H1 (cell line): ENCODE data around the gene ARID4B. TPM values are rescaled to one million over a fixed set of nuclear protein-coding genes. Genes with fewer than 3 reads are reported as not detected.
A peak's percentile ranks its signal among the peaks of the same experiment; 100 is the strongest.

ENCODE experiments used
- CTCF ChIA-PET: fragments of 300-600 bp; sonication (Branson Sonifier 250); formaldehyde crosslinking; loops from one replicate; lab custom pipeline; 2021; ENCODE audit not compliant: partially characterized antibody; lab: Charles Lee
- POLR2A ChIA-PET: fragments of 300-600 bp; sonication (Branson Sonifier 250); formaldehyde crosslinking; loops from one replicate; lab custom pipeline; 2021; ENCODE audit warnings: inconsistent platforms; ENCODE audit not compliant: partially characterized antibody; lab: Charles Lee
- DNase-seq, 2 experiments: peaks; one replicate each; pipeline versions ENCODE4 v3.0.0 to v3.0.0-alpha.2; 2010 to 2022; ENCODE audit warnings: low spot score in 2 of 2, low read depth in 1 of 2, mixed read lengths in 1 of 2
- FAIRE-seq: peaks from 2 replicates; lab custom pipeline; 2011; peaks lifted over from hg19 to GRCh38; lab: Jason Lieb, UNC
- H2AFZ ChIP-seq: 2 replicates; pipeline ENCODE4 v1.8.1; 2012; ENCODE audit warnings: low read length, inconsistent platforms
- H2AK5ac ChIP-seq: 2 replicates; pipeline ENCODE4 v1.6.1; 2013; ENCODE audit warnings: low read depth, low read length
- H2BK120ac ChIP-seq: replicated peaks from 2 replicates; pipeline ENCODE3; 2013; ENCODE audit warnings: low read depth, low read length, inconsistent platforms
- H2BK12ac ChIP-seq: 2 replicates; pipeline ENCODE4 v1.6.1; 2013; ENCODE audit warnings: low read depth, low read length
- H2BK15ac ChIP-seq: 2 replicates; pipeline ENCODE4 v1.6.1; 2013; ENCODE audit warnings: low read length
- H2BK20ac ChIP-seq: 2 replicates; pipeline ENCODE4 v1.6.1; 2013; ENCODE audit warnings: low read length
- H2BK5ac ChIP-seq: 2 replicates; pipeline ENCODE4 v1.6.1; 2013; ENCODE audit warnings: low read depth, low read length
- H3K14ac ChIP-seq: 2 replicates; pipeline ENCODE4 v1.6.1; 2013; ENCODE audit warnings: inconsistent platforms; ENCODE audit not compliant: insufficient read length
- H3K18ac ChIP-seq: 2 replicates; pipeline ENCODE4 v1.6.1; 2013; ENCODE audit warnings: low read length; ENCODE audit errors: extremely low read depth
- H3K23ac ChIP-seq: 2 replicates; pipeline ENCODE4 v1.6.1; 2013; ENCODE audit warnings: inconsistent platforms; ENCODE audit not compliant: insufficient read length
- H3K23me2 ChIP-seq: 2 replicates; pipeline ENCODE4 v1.6.1; 2013; ENCODE audit warnings: low read depth, low read length
- H3K27ac ChIP-seq: 2 replicates; pipeline ENCODE4 v1.6.1; 2011; ENCODE audit warnings: low read depth, low read length, inconsistent platforms
- H3K27me3 ChIP-seq, 4 experiments: replicated peaks in 1 of 4; 1 replicate in 1 of 4; 2 replicates in 3 of 4; pipeline versions ENCODE4 v1.6.1 to v1.8.1; 2011 to 2013; ENCODE audit warnings: low read length in 3 of 4, mild to moderate bottlenecking in 3 of 4, inconsistent platforms in 2 of 4, mixed read lengths in 2 of 4, moderate library complexity in 1 of 4; ENCODE audit not compliant: control insufficient read depth in 3 of 4, insufficient read depth in 3 of 4; ENCODE audit errors: extremely low read depth in 1 of 4
- H3K36me3 ChIP-seq, 4 experiments: 2 replicates each; pipeline versions ENCODE4 v1.6.1 to v1.8.1; 2011 to 2013; ENCODE audit warnings: mild to moderate bottlenecking in 4 of 4, low read length in 3 of 4, moderate library complexity in 2 of 4, control low read depth in 1 of 4, inconsistent platforms in 1 of 4; ENCODE audit not compliant: insufficient read depth in 4 of 4, control insufficient read depth in 2 of 4
- H3K4ac ChIP-seq: replicated peaks from 2 replicates; pipeline ENCODE3; 2013; ENCODE audit warnings: low read length, low read depth, mixed read lengths, inconsistent platforms; ENCODE audit not compliant: insufficient read length
- H3K4me1 ChIP-seq, 4 experiments: replicated peaks in 1 of 4; 1 replicate in 1 of 4; 2 replicates in 3 of 4; pipeline versions ENCODE4 v1.6.1 to v1.8.1; 2011 to 2013; ENCODE audit warnings: low read length in 3 of 4, inconsistent platforms in 2 of 4, mixed read lengths in 1 of 4; ENCODE audit not compliant: insufficient read depth in 4 of 4, control insufficient read depth in 3 of 4
- H3K4me2 ChIP-seq, 2 experiments: 2 replicates each; pipeline versions ENCODE4 v1.6.1 to v1.8.1; 2011 to 2013; ENCODE audit warnings: low read depth in 2 of 2, low read length in 2 of 2, control low read depth in 1 of 2, inconsistent platforms in 1 of 2, mild to moderate bottlenecking in 1 of 2; ENCODE audit not compliant: insufficient read depth in 1 of 2
- H3K4me3 ChIP-seq, 4 experiments: fragments of 200-600, 300-600 bp in 1 of 4; sonication (generic), shearing (Covaris generic), sonication (Bioruptor Twin) in 1 of 4; 2 replicates each; pipeline versions ENCODE4 v1.5.1 to v1.8.1; 2011 to 2016; ENCODE audit warnings: low read length in 4 of 4, low read depth in 3 of 4, control low read depth in 2 of 4, inconsistent platforms in 2 of 4, mild to moderate bottlenecking in 2 of 4, mixed read lengths in 1 of 4, moderate library complexity in 1 of 4; ENCODE audit not compliant: insufficient read depth in 2 of 4; ENCODE audit errors: extremely low read depth in 1 of 4
- H3K56ac ChIP-seq: replicated peaks from 2 replicates; pipeline ENCODE3; 2013; ENCODE audit warnings: low read depth, mild to moderate bottlenecking, mixed read lengths, low read length, inconsistent platforms; ENCODE audit not compliant: insufficient read length
- H3K79me1 ChIP-seq: 2 replicates; pipeline ENCODE4 v1.6.1; 2013; ENCODE audit warnings: low read depth, low read length, control low read depth
- H3K79me2 ChIP-seq, 2 experiments: 2 replicates each; pipeline versions ENCODE4 v1.6.1 to v1.8.1; 2012 to 2013; ENCODE audit warnings: low read length in 2 of 2, mild to moderate bottlenecking in 2 of 2, inconsistent platforms in 1 of 2; ENCODE audit not compliant: insufficient read depth in 2 of 2, control insufficient read depth in 1 of 2
- H3K9ac ChIP-seq, 4 experiments: replicated peaks in 1 of 4; 1 replicate in 1 of 4; 2 replicates in 3 of 4; pipeline versions ENCODE4 v1.6.1 to v1.8.1; 2011 to 2013; ENCODE audit warnings: low read depth in 3 of 4, low read length in 3 of 4, control low read depth in 2 of 4, mild to moderate bottlenecking in 2 of 4, moderate library complexity in 2 of 4, inconsistent platforms in 1 of 4; ENCODE audit errors: extremely low read depth in 1 of 4
- H3K9me3 ChIP-seq, 2 experiments: 2 replicates each; pipeline versions ENCODE4 v1.6.1 to v1.8.1; 2012 to 2013; ENCODE audit warnings: mild to moderate bottlenecking in 2 of 2, moderate library complexity in 2 of 2, control low read depth in 1 of 2, inconsistent platforms in 1 of 2, low read depth in 1 of 2, low read length in 1 of 2, mixed read lengths in 1 of 2; ENCODE audit not compliant: insufficient read depth in 2 of 2
- H4K20me1 ChIP-seq, 2 experiments: replicated peaks in 1 of 2; 2 replicates each; pipeline versions ENCODE3 to v1.8.1; 2011 to 2013; ENCODE audit warnings: inconsistent platforms in 2 of 2, low read length in 2 of 2, mild to moderate bottlenecking in 1 of 2; ENCODE audit not compliant: insufficient read depth in 2 of 2, control insufficient read depth in 1 of 2
- H4K5ac ChIP-seq: 2 replicates; pipeline ENCODE4 v1.6.1; 2013; ENCODE audit warnings: low read length, low read depth, mixed read lengths, inconsistent platforms; ENCODE audit not compliant: insufficient read length
- H4K8ac ChIP-seq: 2 replicates; pipeline ENCODE4 v1.8.0; 2013; ENCODE audit warnings: mild to moderate bottlenecking, moderate library complexity, low read length, inconsistent platforms; ENCODE audit not compliant: insufficient read depth; ENCODE audit errors: extremely low read depth
- H4K91ac ChIP-seq: replicated peaks from 2 replicates; pipeline ENCODE3; 2013; ENCODE audit warnings: low read length, mixed read lengths, inconsistent platforms; ENCODE audit not compliant: insufficient read length
- CHD1 ChIP-seq: IDR thresholded peaks from 2 replicates; pipeline ENCODE4 v1.6.1; 2012; ENCODE audit warnings: low read depth, low read length, improper control_type of control experiment
- EZH2 ChIP-seq: fragments of 200-600 bp; sonication (generic); IDR thresholded peaks from 2 replicates; pipeline ENCODE4 v1.7.1; 2012; ENCODE audit warnings: low read depth, mild to moderate bottlenecking, moderate library complexity, low read length, inconsistent platforms; ENCODE audit not compliant: severe bottlenecking
- JUND ChIP-seq: IDR thresholded peaks from 2 replicates; pipeline ENCODE4 v1.6.1; 2011; ENCODE audit warnings: mild to moderate bottlenecking, improper control_type of control experiment, low read length
- RAD21 ChIP-seq, 2 experiments: IDR thresholded peaks in 1 of 2; conservative IDR thresholded peaks in 1 of 2; 2 replicates each; pipeline ENCODE4 v1.6.1; 2011; ENCODE audit warnings: low read depth in 2 of 2, low read length in 2 of 2, improper control_type of control experiment in 1 of 2, inconsistent platforms in 1 of 2, mild to moderate bottlenecking in 1 of 2, moderate library complexity in 1 of 2
- RXRA ChIP-seq: IDR thresholded peaks from 2 replicates; pipeline ENCODE4 v1.6.1; 2011; ENCODE audit warnings: low read depth, mild to moderate bottlenecking, low read length, moderate library complexity; ENCODE audit not compliant: insufficient read depth
- TAF1 ChIP-seq: IDR thresholded peaks from 2 replicates; pipeline ENCODE4 v1.6.1; 2011; ENCODE audit warnings: mild to moderate bottlenecking, low read depth, low read length
- TEAD4 ChIP-seq: IDR thresholded peaks from 2 replicates; pipeline ENCODE4 v1.6.1; 2012; ENCODE audit warnings: low read depth, low read length, inconsistent platforms, mixed read lengths
- WGBS, 2 experiments: shearing (Covaris generic) in 1 of 2; methylation state at CpG; one replicate each; pipeline versions ENCODE4 v1.1.6 to v1.1.7; 2013 to 2015; ENCODE audit warnings: low lambda C conversion rate in 2 of 2, mixed read lengths in 2 of 2, inconsistent platforms in 1 of 2, low coverage in 1 of 2, missing lambda C conversion rate in 1 of 2; ENCODE audit not compliant: insufficient replicate concordance in 2 of 2, insufficient coverage in 1 of 2, insufficient read length in 1 of 2; ENCODE audit errors: extremely low coverage in 1 of 2, missing lambda C conversion rate in 1 of 2; 5-methylcytosine and 5-hydroxymethylcytosine counted together
- polyA plus RNA-seq, 7 experiments: library from polyadenylated mRNA; depleted of rRNA in 3 of 7; stranded (reverse) in 5 of 7; unstranded in 2 of 7; fragments of >200 nt in 5 of 7; fragments of 200-250 nt in 2 of 7; gene quantifications; 1 replicate in 5 of 7; 2 replicates in 1 of 7; 4 replicates in 1 of 7; pipeline versions ENCODE4 v1.2.1 to v1.2.3, GENCODE V29; 2011 to 2013; ENCODE audit warnings: missing spikeins in 2 of 7, mixed read lengths in 2 of 7
- total RNA-seq: library from RNA; stranded (reverse); fragmentation: NEBNext Ultra II Directional; extraction: Animal tissue kit (Norgen Biotek cat#: 25700); gene quantifications from 2 replicates; pipeline ENCODE4 v1.2.1, GENCODE V29; 2021

The ARID4B gene
- total and polyA plus RNA-seq, 2 of the 8 experiments (the other 6 are each of a cell fraction or from before 2014, with no cell fraction given), result 5.1 to 28.8 TPM

GRCh38 chr1:235129774-235130570, 198.0 kb downstream of the ARID4B start:
- H3K27me3 ChIP-seq, result no peaks in the 10 kb centered on the region
- no peaks in the 10 kb centered on the region for H3K9me3 ChIP-seq
- H3K4me1 ChIP-seq, result peaks cover 0 to 6% (median 3%) of the 10 kb centered on the region in 4 experiments; a peak in 5 of 7 replicates
- H3K23me2 ChIP-seq, result peaks cover 6% of the 10 kb centered on the region; the same call in 1 of the 2 replicates
- TF ChIP-seq RXRA (no peak), JUND (no peak), RAD21 (IDR thresholded peaks at IDR 0.05 in 1 of 2, conservative IDR thresholded peaks at IDR 0.05 in 1 of 2; ENCODE audit: low read depth in 2 of 2, low read length in 2 of 2) (no peak), TEAD4 (peak; percentile 80), EZH2 (no peak), TAF1 (0 out of 2 replicates have a peak, but pooled peaks have one; percentile 22), CHD1 (no peak)
- H4K20me1 ChIP-seq, result peaks cover 10 to 11% of the 10 kb centered on the region in 2 experiments
- H2AFZ ChIP-seq, result no peak overlapping the region
- no peaks in the 10 kb centered on the region for H3K79me1 ChIP-seq
- peaks cover 30 to 37% of the 10 kb centered on the region in 2 experiments for H3K79me2 ChIP-seq
- WGBS, 2 experiments, result 85% methylated on average over 4 of the region's 4 CpGs; no CpG with 5 or more reads in 1 of the 2 experiments
- no peak overlapping the region for H3K27ac ChIP-seq
- H4K5ac ChIP-seq, result no peak overlapping the region
- H2BK120ac ChIP-seq, result peak overlapping the region; percentile 38
- H3K9ac ChIP-seq, result no peak overlapping the region; a peak in 1 of 7 replicates
- no peak overlapping the region for H3K4me3 ChIP-seq
- FAIRE-seq (no peak), DNase-seq (peak in 1 of 2 experiments; percentile 43)
- no peak overlapping the region for H4K8ac ChIP-seq
- POLR2A ChIA-PET, result interaction anchor here (1.6 to 7.1 kb wide), 6 partner anchors 11 to 39 kb away, joined by 5 to 83 read pairs (median 29); partner anchors contain the start of gene RBM34
- H3K23ac ChIP-seq, result no peak overlapping the region
- peak overlapping the region; percentile 87 for H2BK12ac ChIP-seq
- no peak overlapping the region for H3K18ac ChIP-seq
- no peak overlapping the region for H3K14ac ChIP-seq
- H2AK5ac ChIP-seq, result no peak overlapping the region
- no peak overlapping the region; a peak in 1 of 4 replicates for H3K4me2 ChIP-seq
- no peak overlapping the region for H3K56ac ChIP-seq
- CTCF ChIA-PET, result interaction anchor here (1.0 kb wide), 1 partner anchor 26 kb away, joined by 4 read pairs; no protein-coding TSS in a partner anchor
- no peak overlapping the region for H2BK20ac ChIP-seq
- no peak overlapping the region for H3K4ac ChIP-seq
- no peak overlapping the region; the same call in 1 of the 2 replicates for H2BK5ac ChIP-seq
- no peak overlapping the region for H2BK15ac ChIP-seq
- H3K36me3 ChIP-seq, result peaks cover 2 to 34% (median 13%) of the 10 kb centered on the region in 4 experiments; a peak in 7 of 8 replicates
- H4K91ac ChIP-seq, result no peak overlapping the region
